KMS-11 (cell line): ENCODE results near the gene LMO7.
"Not testable (repeated sequence)": the region's sequence is repeated elsewhere in the genome, so short reads cannot be mapped to it uniquely, and the experiment has no call there.

ENCODE experiments used
- H2AFZ ChIP-seq: fragments of 200-600 bp; sonication (generic); 2 replicates; pipeline ENCODE4 v1.6.1; 2016; ENCODE audit warnings: antibody characterized with exemption, mixed run types, low read depth
- H3K27ac ChIP-seq: fragments of 200-600 bp; sonication (generic); 2 replicates; pipeline ENCODE4 v1.6.1; 2016; ENCODE audit warnings: mild to moderate bottlenecking, mixed run types
- H3K27me3 ChIP-seq: fragments of 200-600 bp; sonication (generic); 2 replicates; pipeline ENCODE4 v1.6.1; 2017; ENCODE audit warnings: mild to moderate bottlenecking, low read depth, mixed run types, moderate library complexity; ENCODE audit not compliant: insufficient read depth
- H3K36me3 ChIP-seq: fragments of 200-600 bp; sonication (generic); 2 replicates; pipeline ENCODE4 v1.6.1; 2017; ENCODE audit warnings: mild to moderate bottlenecking, mixed run types; ENCODE audit not compliant: insufficient read depth
- H3K4me1 ChIP-seq: fragments of 200-600 bp; sonication (generic); 2 replicates; pipeline ENCODE4 v1.6.1; 2016; ENCODE audit warnings: mild to moderate bottlenecking, low read depth, mixed run types; ENCODE audit not compliant: poor library complexity, severe bottlenecking
- H3K4me2 ChIP-seq: fragments of 200-600 bp; sonication (generic); 2 replicates; pipeline ENCODE4 v1.7.0; 2016; ENCODE audit warnings: mild to moderate bottlenecking, mixed run types
- H3K4me3 ChIP-seq: fragments of 200-600 bp; sonication (generic); IDR thresholded peaks from 2 replicates; pipeline ENCODE4 v1.6.1; 2017; ENCODE audit warnings: low read depth, low read length, mixed read lengths; ENCODE audit not compliant: insufficient read depth
- H3K79me2 ChIP-seq: fragments of 200-600 bp; sonication (generic); 2 replicates; pipeline ENCODE4 v1.6.1; 2016; ENCODE audit warnings: low read depth, mixed run types; ENCODE audit not compliant: insufficient read depth
- H3K9ac ChIP-seq: fragments of 200-600 bp; sonication (generic); 2 replicates; pipeline ENCODE4 v1.6.1; 2016; ENCODE audit warnings: mild to moderate bottlenecking, mixed run types
- H4K20me1 ChIP-seq: fragments of 200-600 bp; sonication (generic); 2 replicates; pipeline ENCODE4 v1.6.1; 2016; ENCODE audit warnings: mild to moderate bottlenecking, mixed run types; ENCODE audit not compliant: insufficient read depth
- TF ChIP-seq, protein P1 (sequence below): fragments of 200-600 bp; sonication (generic); conservative IDR thresholded peaks from 2 replicates; pipeline ENCODE4 v1.6.1; 2017; ENCODE audit warnings: low read depth, mild to moderate bottlenecking, antibody characterized with exemption, low read length, moderate library complexity, mixed read lengths

The LMO7 gene

DNA sequence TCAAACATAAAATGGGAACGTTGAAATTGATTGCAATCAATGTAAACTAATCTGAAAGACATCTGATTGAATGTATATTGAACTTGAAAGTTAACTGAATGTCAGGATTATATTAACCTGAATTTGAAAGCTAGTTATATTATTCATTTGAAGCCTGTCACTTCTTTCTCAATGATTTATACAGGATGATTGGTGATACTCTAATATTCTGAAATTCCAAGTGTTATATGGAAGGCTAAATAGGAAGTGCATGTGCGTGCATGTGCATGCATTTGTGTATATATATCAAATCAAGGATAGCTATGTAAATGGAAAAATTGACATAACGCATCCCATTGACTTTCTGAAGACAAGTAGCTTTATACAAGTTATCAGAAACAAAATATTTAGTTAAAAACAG is 143.3 kb downstream of the LMO7 start:
- TF ChIP-seq, protein P1, sequence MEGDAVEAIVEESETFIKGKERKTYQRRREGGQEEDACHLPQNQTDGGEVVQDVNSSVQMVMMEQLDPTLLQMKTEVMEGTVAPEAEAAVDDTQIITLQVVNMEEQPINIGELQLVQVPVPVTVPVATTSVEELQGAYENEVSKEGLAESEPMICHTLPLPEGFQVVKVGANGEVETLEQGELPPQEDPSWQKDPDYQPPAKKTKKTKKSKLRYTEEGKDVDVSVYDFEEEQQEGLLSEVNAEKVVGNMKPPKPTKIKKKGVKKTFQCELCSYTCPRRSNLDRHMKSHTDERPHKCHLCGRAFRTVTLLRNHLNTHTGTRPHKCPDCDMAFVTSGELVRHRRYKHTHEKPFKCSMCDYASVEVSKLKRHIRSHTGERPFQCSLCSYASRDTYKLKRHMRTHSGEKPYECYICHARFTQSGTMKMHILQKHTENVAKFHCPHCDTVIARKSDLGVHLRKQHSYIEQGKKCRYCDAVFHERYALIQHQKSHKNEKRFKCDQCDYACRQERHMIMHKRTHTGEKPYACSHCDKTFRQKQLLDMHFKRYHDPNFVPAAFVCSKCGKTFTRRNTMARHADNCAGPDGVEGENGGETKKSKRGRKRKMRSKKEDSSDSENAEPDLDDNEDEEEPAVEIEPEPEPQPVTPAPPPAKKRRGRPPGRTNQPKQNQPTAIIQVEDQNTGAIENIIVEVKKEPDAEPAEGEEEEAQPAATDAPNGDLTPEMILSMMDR: no peak
- no peak overlapping the region for H3K4me3 ChIP-seq

DNA sequence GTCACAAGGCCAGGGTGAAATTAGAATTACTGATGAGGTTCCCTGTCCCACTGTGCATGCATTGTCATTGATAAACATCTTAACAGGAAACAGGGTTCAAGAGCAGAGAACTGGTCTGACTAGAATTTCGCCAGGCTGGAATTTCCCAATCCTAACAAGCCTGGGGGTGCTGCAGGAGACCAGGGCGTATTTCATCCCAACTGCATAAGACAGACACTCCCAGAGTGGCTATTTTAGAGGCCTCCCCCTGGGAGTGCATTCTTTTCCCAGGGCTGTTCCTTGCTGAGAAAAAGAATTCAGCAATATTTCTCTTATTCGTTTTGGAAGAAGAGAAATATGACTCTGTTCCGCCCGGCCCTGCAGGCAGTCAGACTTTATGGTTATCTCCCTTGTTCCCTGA is 144.0 kb downstream of the LMO7 start:
- not testable (repeated sequence) for H2AFZ ChIP-seq, H3K36me3 ChIP-seq, H3K4me2 ChIP-seq, H3K4me1 ChIP-seq, H4K20me1 ChIP-seq, H3K4me3 ChIP-seq, H3K9ac ChIP-seq, H3K27ac ChIP-seq, H3K27me3 ChIP-seq, H3K79me2 ChIP-seq

More for the DNA sequence above, 143.3 kb downstream of the LMO7 start:
- Histone ChIP-seq H3K27me3 (no peaks in the 10 kb centered on the region), H3K36me3 (no peaks in the 10 kb centered on the region), H2AFZ (no peak overlapping the region), H3K27ac (no peak overlapping the region), H4K20me1 (no peaks in the 10 kb centered on the region), H3K9ac (no peak overlapping the region), H3K79me2 (no peaks in the 10 kb centered on the region), H3K4me1 (no peaks in the 10 kb centered on the region), H3K4me2 (no peak overlapping the region)

DNA sequence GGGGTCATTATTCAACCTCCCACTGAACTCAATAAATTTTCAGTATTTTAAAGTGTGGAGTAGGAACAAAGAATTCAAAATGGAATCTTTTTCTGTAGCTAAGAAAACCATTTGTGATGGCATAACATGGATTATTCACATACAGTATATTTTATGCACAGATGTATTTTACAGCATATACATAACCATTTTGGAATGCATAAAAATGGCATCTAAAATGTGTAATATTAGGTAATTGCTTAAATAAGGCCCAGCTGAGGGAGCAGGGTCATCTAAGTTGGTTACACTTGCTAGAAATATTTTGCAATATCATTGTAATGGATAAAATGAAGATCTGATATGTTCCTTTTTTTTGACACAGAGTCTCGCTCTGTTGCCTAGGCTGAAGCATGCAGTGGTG is 146.9 kb downstream of the LMO7 start:
- TF ChIP-seq, protein P1: no peak
- no peaks in the 10 kb centered on the region for H3K79me2 ChIP-seq
- no peaks in the 10 kb centered on the region for H3K36me3 ChIP-seq
- no peak overlapping the region for H2AFZ ChIP-seq
- no peak overlapping the region for H3K27ac ChIP-seq
- H3K4me3 ChIP-seq: no peak overlapping the region
- no peaks in the 10 kb centered on the region for H3K27me3 ChIP-seq
- no peak overlapping the region for H3K9ac ChIP-seq
- H3K4me2 ChIP-seq: no peak overlapping the region
- no peaks in the 10 kb centered on the region for H3K4me1 ChIP-seq
- no peaks in the 10 kb centered on the region for H4K20me1 ChIP-seq

DNA sequence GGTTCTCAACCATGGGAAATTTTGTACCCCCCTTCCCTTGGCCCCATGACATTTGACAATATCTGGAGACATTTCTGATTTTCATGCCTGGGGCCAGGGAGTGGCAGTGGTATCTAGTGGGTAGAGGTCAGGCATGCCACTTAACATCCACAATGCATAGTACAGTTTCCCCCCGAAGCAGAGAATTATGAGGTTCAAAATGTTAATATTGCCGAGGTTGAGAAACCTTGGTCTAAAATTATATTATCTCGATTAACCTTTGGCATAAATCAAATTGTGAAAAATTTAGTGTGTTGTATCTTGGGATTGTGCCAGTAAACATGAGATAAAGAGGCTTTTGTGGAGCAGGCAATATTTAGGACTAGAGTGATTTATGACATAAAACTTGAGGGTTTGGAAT is 147.9 kb downstream of the LMO7 start:
- no peaks in the 10 kb centered on the region for H4K20me1 ChIP-seq
- no peak overlapping the region for H3K27ac ChIP-seq
- no peak overlapping the region for H2AFZ ChIP-seq
- no peaks in the 10 kb centered on the region for H3K36me3 ChIP-seq
- H3K4me1 ChIP-seq: no peaks in the 10 kb centered on the region
- no peaks in the 10 kb centered on the region for H3K27me3 ChIP-seq
- no peak overlapping the region for H3K9ac ChIP-seq
- no peaks in the 10 kb centered on the region for H3K79me2 ChIP-seq
- no peak overlapping the region for H3K4me3 ChIP-seq
- TF ChIP-seq, protein P1: no peak
- H3K4me2 ChIP-seq: no peak overlapping the region

DNA sequence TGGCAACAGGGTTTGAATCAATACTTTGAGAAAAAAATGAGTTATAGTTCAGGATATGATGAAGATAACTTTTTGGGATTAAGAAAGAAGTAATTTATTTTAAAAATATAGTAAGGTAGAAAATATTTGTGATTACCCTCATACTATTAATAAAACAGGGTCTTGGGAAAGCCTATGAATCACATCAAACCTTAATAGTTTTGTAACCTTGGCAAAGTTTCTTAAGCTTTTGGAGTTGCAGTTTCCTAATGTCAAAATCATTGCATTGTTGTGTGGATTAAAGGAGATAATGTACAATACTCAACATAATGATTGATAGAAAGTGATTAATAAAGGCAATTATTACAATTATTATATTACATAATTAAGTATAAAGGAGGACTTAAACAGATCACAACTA is 149.0 kb downstream of the LMO7 start:
- Histone ChIP-seq H3K36me3 (no peaks in the 10 kb centered on the region), H3K27ac (no peak overlapping the region), H3K79me2 (no peaks in the 10 kb centered on the region), H3K4me2 (no peak overlapping the region), H4K20me1 (no peaks in the 10 kb centered on the region), H3K9ac (no peak overlapping the region), H2AFZ (no peak overlapping the region), H3K27me3 (no peaks in the 10 kb centered on the region), H3K4me3 (no peak overlapping the region), H3K4me1 (no peaks in the 10 kb centered on the region)
- TF ChIP-seq, protein P1: no peak
